ENCODE data around the gene MSH2.
A peak's percentile ranks its signal among the peaks of the same experiment; 100 is the strongest.
"Not testable (repeated sequence)": the region's sequence is repeated elsewhere in the genome, so short reads cannot be mapped to it uniquely, and the experiment has no call there.

The MSH2 gene

DNA sequence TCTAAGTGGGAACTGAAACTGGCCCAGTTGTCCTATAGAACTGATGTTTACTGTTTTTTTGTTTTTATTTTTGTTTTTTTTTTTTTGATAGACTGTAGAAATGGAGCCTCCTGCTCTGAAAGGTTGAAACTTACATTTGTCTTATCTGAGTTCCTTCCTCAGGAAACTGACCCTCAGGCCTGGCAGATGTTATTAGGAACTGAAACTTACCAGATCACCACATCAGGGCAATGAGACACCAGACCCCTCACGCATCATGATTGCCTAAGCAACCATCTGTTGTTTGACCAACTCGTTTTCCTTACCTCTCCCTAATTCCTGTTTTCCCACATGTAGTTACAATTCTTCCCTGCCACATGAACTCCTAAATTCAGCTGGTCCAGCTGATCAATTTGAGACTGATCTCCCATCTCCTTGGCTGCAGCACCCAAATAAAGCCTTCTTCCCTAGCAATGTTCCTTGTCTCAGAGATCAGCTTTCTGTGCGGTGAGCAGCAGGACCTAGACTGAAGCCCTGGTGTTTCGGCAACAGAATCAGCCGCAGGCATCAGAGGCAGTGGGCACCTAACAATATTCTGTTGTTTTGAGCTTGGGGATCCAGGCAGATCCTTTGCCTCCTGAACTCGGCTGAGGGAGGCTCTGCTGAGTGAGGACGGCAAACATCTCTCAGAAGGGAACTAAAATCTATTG is 96.8 kb downstream of the MSH2 start:
- DNase-seq, result no peak
- intact Hi-C loops (cut with DNase I), result no loop called here

DNA sequence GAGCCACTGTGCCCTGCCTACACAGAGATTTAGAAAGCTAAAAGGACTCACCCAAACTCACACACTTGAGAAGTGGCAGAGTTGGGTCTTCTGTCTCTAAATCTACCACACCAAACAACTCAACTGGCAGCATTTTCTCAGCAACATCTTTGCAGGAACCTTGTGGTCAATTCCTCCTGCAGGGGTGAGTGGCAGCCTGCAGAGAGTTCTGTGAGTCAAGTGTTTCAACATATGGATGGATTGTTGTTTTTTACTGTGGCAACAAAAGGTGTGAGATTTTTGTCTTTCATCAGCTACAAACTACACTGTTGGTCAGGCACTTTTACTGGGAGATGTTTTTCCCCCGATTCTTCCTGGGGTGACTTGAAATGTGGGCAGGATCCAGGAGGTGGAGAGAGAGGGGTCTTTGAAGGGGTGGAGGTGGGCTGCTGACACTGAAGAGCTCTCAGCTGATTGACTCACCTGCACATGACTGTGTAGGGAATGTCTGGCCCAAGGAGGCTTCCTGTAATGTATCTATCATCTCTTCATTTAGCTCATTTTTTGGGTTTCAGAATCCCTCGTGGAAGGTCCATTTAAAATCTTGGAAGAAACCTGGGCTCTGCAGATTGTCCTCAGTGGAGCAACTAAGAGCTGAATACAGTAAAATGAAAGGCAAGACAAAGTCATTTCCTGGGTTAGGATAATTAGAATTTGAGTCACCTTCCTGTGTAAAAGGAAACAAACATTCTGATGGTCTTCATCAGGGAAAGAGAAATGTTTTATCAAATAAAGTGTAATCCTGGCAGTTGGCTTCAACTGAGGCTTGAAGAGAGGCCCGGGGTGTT is 98.6 kb downstream of the MSH2 start:
- intact Hi-C loops (cut with DNase I), result no loop called here
- DNase-seq, result peak in 1 of 42 donors; percentile 20

DNA sequence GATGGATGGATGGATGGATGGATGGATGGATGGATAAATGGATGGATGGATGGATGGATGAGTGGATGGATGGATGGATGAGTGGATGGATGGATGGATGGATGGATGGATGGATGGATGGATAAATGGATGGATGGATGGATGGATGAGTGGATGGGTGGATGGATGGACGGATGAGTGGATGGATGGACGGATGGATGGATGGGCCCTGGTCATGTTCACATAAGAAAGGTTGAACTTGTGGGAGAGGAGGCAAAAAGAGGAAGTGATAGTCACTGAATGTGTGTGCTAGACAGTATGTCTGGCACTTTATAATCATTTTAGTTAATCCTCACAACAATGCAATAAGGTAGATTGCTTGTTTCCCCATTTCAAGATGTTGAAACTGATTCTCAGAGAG is 99.5 kb downstream of the MSH2 start:
- intact Hi-C loops (cut with DNase I), result not testable (repeated sequence)

GRCh38 chr2:47503481-47504070 is 100.6 kb downstream of the MSH2 start:
- DNase-seq, result peak in 1 of 42 donors; percentile 9
- intact Hi-C loops (cut with DNase I), result no loop called here

More for the DNA sequence above, 99.5 kb downstream of the MSH2 start:
- DNase-seq, result not testable (repeated sequence)

- intact Hi-C loops (cut with DNase I), result no loop called here
- peak in 1 of 42 donors; percentile 7 for DNase-seq
Observed at GRCh38 chr2:47504174-47504810, 101.3 kb downstream of the MSH2 start.

DNA sequence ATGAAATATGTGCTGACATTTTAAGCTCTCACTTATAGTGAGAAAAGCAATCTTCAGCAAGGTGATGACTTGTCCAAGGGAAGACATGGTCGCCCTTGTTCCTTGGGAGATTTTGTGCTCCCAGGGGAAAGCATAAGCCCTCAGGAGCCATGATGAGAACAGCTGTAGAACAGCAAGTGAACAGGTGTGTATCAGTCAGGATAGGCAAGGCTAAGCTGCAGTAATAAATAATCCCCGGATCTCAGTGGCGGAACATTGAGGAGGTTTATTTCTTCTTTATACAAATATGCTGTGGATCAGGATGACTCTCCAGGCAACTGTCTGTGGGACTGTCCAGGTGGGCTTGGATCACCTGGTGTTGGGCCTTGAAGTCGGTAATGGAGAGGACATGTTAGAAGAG is 103.1 kb downstream of the MSH2 start:
- intact Hi-C loops (cut with DNase I), result no loop called here
- no peak for DNase-seq

DNA sequence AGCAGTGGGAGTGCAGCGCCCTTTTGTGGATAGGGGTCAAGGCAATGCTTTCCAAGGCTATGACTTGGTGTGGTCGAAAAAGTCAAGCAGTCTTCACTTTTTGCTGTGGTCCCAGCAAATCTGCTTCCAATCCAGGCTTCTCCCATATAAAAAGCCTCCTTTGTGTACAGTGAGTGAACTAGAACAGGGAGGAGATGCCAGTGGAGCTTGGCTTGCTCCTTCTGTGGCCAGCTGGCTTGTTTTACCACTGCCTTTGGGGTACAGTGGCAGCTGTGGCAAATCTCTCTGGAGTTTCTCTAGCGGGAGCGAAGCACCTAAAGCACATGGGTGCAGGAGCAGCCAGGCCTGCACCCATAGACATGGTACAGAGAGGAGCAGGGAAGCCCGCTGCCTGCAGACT is 103.5 kb downstream of the MSH2 start:
- DNase-seq, result peak in 13 of 42 donors; percentile 23 to 57 (median 40)
- intact Hi-C loops (cut with DNase I), result no loop called here

- DNase-seq, result no peak
- intact Hi-C loops (cut with DNase I), result no loop called here
Observed at GRCh38 chr2:47508080-47508479, 105.1 kb downstream of the MSH2 start.

DNA sequence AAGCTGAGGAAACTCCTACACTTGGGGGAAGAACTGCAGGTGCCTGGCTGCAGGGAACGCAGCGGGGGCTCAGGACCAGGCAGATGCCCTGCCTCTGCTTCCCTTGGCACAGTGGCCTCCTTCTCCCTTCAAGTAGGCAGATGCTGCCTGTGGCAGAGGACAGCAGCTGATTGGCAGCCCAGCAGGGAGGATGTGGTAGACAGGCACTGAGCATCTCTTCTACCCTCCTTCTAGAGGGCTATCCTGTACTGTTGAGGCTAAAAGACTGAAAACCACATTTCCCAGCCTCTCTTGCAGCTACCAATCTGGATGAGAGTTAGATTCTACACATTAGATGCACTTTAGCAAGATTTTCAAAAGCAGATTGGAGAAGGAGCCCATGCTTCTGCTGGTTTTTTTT is 105.7 kb downstream of the MSH2 start:
- DNase-seq, result no peak
- intact Hi-C loops (cut with DNase I), result no loop called here

- intact Hi-C loops (cut with DNase I), result no loop called here
- DNase-seq, result no peak
Observed at GRCh38 chr2:47509250-47509649, 106.3 kb downstream of the MSH2 start.

DNA sequence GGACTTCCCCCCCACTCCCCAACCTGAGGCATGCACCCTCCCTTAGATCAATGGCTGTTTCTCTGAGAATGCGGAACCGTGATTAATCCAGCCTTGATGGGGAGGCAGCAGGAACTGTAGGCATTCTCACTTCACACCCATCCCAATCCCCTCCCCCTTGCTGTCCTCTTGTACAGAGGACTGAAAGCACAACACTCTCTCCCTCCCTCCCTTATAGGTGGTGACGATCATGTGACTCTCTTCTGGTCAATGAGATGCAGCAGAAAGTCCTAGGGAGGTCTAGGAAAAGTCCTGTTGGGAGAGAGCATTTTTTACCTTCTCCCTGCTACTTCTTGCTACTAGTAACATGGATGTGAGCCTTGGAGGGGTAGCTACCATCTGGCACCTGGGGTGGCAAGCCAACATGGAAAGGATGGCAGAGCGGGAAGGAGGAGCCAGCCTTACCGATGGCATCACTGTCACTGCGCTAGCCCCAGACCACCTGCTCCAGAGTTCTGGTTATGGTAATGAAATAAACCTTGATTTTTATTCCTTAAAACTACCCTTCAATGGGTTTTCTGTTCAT is 106.9 kb downstream of the MSH2 start:
- DNase-seq, result no peak
- intact Hi-C loops (cut with DNase I), result no loop called here

GRCh38 chr2:47510745-47511144 is 107.8 kb downstream of the MSH2 start:
- DNase-seq, result no peak
- intact Hi-C loops (cut with DNase I), result no loop called here

GRCh38 chr2:47512581-47513083 is 109.7 kb downstream of the MSH2 start:
- no peak for DNase-seq

DNA sequence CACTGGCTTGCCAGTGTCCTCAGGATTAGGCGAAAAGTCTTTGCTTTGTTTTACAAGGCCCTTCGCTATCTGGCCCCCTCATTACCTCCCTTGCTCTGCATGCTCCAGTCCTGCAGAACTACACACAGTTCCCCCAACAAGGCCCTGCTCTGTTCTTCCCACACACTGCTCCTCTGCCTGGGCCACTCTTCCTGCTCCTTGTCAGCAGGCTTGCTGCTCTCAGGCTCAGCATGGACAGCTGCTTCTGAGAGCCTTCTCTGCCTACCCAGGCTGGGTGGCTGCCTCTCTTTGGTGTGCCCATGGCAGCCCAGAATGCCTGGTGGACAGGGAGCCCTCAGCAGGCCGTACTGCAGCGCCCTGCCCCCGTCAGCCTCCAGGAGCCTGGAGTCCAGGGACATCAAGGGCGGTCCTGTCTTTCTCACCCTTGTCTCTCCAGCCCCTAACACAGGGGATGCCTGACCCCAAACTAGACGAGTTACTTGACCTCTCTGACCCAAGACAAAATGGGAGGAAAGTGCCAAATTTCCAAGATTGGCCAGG is 111.1 kb downstream of the MSH2 start:
- DNase-seq, result peak in 1 of 42 donors; percentile 30
- intact Hi-C loops (cut with DNase I), result no loop called here

More at GRCh38 chr2:47512581-47513083, 109.7 kb downstream of the MSH2 start:
- intact Hi-C loops (cut with DNase I), result no loop called here

DNA sequence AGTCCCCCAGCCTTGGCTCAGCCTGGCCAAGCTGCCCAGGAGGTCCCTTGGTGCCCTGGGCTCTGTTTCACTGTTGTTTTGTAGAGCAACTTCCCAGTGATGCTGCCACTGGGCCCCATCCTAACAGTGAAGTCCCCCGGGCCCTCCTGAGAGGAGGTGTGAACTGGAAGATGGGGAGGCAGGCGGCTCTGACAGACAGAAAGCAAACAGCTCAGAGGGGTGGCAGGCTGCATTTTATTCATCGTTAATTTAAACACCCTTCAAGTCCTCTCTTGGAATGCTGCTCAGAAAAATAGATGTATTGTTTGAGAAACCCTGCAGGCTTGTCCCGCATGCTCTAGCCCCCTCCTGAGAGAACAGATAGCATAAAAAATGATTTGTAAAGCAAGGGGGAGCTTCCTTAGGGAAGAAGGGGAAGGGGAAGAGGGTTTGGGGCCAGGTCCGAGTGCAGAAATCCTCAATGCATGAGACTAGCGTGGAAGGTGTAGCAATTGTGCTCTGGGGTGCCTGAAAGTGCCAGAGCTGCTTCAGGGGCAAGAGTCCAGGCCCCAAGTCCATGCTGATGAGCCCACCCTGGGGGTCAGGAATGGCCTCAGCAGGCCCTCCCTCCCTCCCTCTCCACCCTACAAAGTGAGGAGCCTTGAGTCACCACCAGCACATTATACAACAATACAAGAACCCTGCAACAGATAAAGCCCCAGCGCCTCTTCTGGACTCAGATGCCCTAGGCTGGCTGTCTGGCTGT is 113.6 kb downstream of the MSH2 start:
- intact Hi-C loops (cut with DNase I), result no loop called here
- no peak for DNase-seq

- intact Hi-C loops (cut with DNase I), result no loop called here
- no peak for DNase-seq
Observed at GRCh38 chr2:47518497-47519146, 115.7 kb downstream of the MSH2 start.

DNA sequence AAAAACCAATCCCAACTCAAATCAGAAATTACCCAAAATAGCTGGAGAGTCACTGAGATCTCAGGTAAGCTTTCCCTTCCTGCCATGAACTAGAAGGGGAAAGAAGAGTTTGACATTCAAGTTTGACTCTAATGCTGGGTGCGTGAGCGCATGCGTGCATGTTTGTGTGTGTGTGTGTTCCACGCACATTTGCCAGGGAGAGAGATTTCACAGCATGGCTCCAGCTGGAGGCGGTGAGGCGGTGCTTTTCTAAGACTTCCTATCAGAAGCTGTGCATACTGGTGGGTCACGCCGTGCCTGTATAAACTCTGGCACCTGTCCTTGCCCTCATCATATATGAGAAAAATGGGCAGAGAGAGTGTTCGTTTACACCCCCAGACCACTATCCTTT is 116.2 kb downstream of the MSH2 start:
- intact Hi-C loops (cut with DNase I), result no loop called here
- DNase-seq, result peak; percentile 41 to 85 (median 68)

Data from head of caudate nucleus (tissue), 42 donors.